ENCODE measurements around the gene KRT28.

GRCh38 chr17:40799859-40800258 is at the start of gene KRT28:
- TF ChIP-seq ZFP69B (tag by site-specific recombination; IDR thresholded peaks at IDR 0.05) (no peak), CTCF (tag by site-specific recombination; IDR thresholded peaks at IDR 0.05) (no peak), PRDM10 (tag by site-specific recombination; IDR thresholded peaks at IDR 0.05) (no peak), ZNF785 (tag by site-specific recombination; IDR thresholded peaks at IDR 0.05) (no peak), YY1 (tag by site-specific recombination; IDR thresholded peaks at IDR 0.05) (no peak), ZFP3 (tag by site-specific recombination; IDR thresholded peaks at IDR 0.05; ENCODE audit: low read depth) (no peak), HOXA7 (CRISPR knock-in tag; IDR thresholded peaks at IDR 0.05; ENCODE audit: borderline replicate concordance) (no peak), REST (tag by site-specific recombination; IDR thresholded peaks at IDR 0.05) (no peak), ZNF140 (tag by site-specific recombination; IDR thresholded peaks at IDR 0.05) (no peak), ZNF548 (tag by site-specific recombination; IDR thresholded peaks at IDR 0.05) (no peak), ZNF24 (tag by site-specific recombination; IDR thresholded peaks at IDR 0.05) (no peak), ZNF530 (tag by site-specific recombination; IDR thresholded peaks at IDR 0.05; ENCODE audit: low read depth) (no peak)
